DND-41 (cell line): Measurements from ENCODE around the gene ADGRG6.

ENCODE experiments used
- ATAC-seq: fragments of 200-7000 bp; cut with Tn5 transposase; 3 replicates; pipeline ENCODE4 v1.9.1; 2021; ENCODE audit warnings: low read depth; ENCODE audit not compliant: insufficient read depth
- DNase-seq: peaks from one replicate; pipeline ENCODE4 v3.0.0-alpha.2; 2020
- H2AFZ ChIP-seq: 2 replicates; pipeline ENCODE4 v1.6.0; 2012; ENCODE audit warnings: low read depth, low read length
- H3K27ac ChIP-seq: 2 replicates; pipeline ENCODE4 v1.5.1; 2012; ENCODE audit warnings: low read length, inconsistent platforms
- H3K27me3 ChIP-seq: fragments of 200-600 bp; sonication (generic); 2 replicates; pipeline ENCODE4 v1.6.0; 2012; ENCODE audit warnings: low read length, mild to moderate bottlenecking, inconsistent platforms; ENCODE audit not compliant: insufficient read depth, poor library complexity
- H3K36me3 ChIP-seq: 2 replicates; pipeline ENCODE4 v1.5.1; 2012; ENCODE audit warnings: low read length, inconsistent platforms; ENCODE audit not compliant: insufficient read depth
- H3K4me1 ChIP-seq: 2 replicates; pipeline ENCODE4 v1.5.1; 2012; ENCODE audit warnings: mild to moderate bottlenecking, low read length; ENCODE audit not compliant: insufficient read depth
- H3K4me2 ChIP-seq: 2 replicates; pipeline ENCODE4 v1.6.0; 2012; ENCODE audit warnings: mild to moderate bottlenecking, moderate library complexity, low read length, inconsistent platforms; ENCODE audit not compliant: insufficient read depth
- H3K4me3 ChIP-seq, 2 experiments: fragments of 200-600 bp in 1 of 2; shearing (Covaris generic) in 1 of 2; 2 replicates each; pipeline ENCODE4 v1.5.1; 2012 to 2016; ENCODE audit warnings: inconsistent platforms in 2 of 2, low read length in 2 of 2, mild to moderate bottlenecking in 2 of 2, low read depth in 1 of 2, moderate library complexity in 1 of 2
- H3K79me2 ChIP-seq: 2 replicates; pipeline ENCODE4 v1.6.0; 2012; ENCODE audit warnings: low read length, inconsistent platforms; ENCODE audit not compliant: insufficient read depth
- H3K9ac ChIP-seq: 2 replicates; pipeline ENCODE4 v1.6.0; 2012; ENCODE audit warnings: low read depth, mild to moderate bottlenecking, inconsistent platforms, low read length, moderate library complexity
- H3K9me3 ChIP-seq: 2 replicates; pipeline ENCODE4 v1.5.1; 2012; ENCODE audit warnings: low read length, moderate library complexity, mild to moderate bottlenecking, inconsistent platforms; ENCODE audit not compliant: insufficient read depth, severe bottlenecking
- H4K20me1 ChIP-seq: 2 replicates; pipeline ENCODE4 v1.6.0; 2012; ENCODE audit warnings: low read length; ENCODE audit not compliant: insufficient read depth
- EZH2 ChIP-seq: IDR thresholded peaks from 3 replicates; pipeline ENCODE4 v1.6.1; 2012; ENCODE audit warnings: borderline replicate concordance, low read depth, mild to moderate bottlenecking, moderate library complexity, low read length, inconsistent platforms; ENCODE audit not compliant: severe bottlenecking
- TF ChIP-seq, protein P1 (sequence below): IDR thresholded peaks from 2 replicates; pipeline ENCODE4 v1.5.1; 2012; ENCODE audit warnings: borderline replicate concordance, low read length, moderate library complexity, mild to moderate bottlenecking; ENCODE audit not compliant: poor library complexity, severe bottlenecking; ENCODE audit errors: extremely low read depth

The ADGRG6 gene

DNA sequence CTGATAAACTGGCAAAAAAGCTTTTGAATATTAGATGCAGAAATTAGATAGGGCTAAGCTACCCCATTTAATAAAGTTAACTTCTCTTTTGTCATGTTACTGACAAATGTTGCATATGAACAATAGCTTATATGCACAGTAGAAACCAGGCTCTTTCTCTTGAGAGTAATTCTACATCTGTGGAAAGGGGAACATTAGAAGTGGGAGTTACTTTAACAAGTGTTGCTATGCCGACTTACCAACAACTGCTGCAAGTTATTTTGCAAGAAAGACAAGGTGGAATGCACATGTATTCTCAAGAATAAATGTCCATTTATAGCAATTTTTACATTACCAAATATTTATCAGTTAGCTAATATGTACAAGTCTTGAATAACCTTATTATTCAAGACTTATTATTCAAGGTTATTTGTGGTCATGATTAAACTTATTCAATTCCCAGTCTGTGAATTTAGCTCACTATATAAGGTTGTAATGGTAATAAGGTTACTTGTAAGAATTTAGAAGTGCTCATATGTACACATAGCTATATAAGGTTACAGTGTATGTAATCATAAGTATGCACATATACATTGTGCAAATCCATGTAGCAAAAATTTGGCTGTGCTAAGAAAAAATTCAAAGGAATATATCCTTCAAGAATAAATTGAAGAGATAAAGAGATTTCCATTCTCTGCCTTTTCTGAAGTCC, 38.3 kb downstream of the ADGRG6 start:
- no peak overlapping the region for H2AFZ ChIP-seq
- no peaks in the 10 kb centered on the region for H3K4me1 ChIP-seq
- no peak for ATAC-seq
- no peaks in the 10 kb centered on the region for H3K27me3 ChIP-seq
- no peak for TF ChIP-seq EZH2
- TF ChIP-seq, protein P1, sequence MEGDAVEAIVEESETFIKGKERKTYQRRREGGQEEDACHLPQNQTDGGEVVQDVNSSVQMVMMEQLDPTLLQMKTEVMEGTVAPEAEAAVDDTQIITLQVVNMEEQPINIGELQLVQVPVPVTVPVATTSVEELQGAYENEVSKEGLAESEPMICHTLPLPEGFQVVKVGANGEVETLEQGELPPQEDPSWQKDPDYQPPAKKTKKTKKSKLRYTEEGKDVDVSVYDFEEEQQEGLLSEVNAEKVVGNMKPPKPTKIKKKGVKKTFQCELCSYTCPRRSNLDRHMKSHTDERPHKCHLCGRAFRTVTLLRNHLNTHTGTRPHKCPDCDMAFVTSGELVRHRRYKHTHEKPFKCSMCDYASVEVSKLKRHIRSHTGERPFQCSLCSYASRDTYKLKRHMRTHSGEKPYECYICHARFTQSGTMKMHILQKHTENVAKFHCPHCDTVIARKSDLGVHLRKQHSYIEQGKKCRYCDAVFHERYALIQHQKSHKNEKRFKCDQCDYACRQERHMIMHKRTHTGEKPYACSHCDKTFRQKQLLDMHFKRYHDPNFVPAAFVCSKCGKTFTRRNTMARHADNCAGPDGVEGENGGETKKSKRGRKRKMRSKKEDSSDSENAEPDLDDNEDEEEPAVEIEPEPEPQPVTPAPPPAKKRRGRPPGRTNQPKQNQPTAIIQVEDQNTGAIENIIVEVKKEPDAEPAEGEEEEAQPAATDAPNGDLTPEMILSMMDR, result no peak
- DNase-seq, result no peak
- no peaks in the 10 kb centered on the region for H3K9me3 ChIP-seq
- H3K36me3 ChIP-seq, result no peaks in the 10 kb centered on the region
- H3K4me2 ChIP-seq, result no peak overlapping the region
- no peaks in the 10 kb centered on the region for H4K20me1 ChIP-seq
- no peaks in the 10 kb centered on the region for H3K79me2 ChIP-seq
- no peak overlapping the region for H3K9ac ChIP-seq
- no peak overlapping the region for H3K27ac ChIP-seq
- H3K4me3 ChIP-seq, result no peak overlapping the region

- Histone ChIP-seq H2AFZ (no peak overlapping the region), H3K4me3 (no peak overlapping the region), H3K27ac (no peak overlapping the region), H3K4me2 (no peak overlapping the region), H4K20me1 (no peaks in the 10 kb centered on the region), H3K4me1 (no peaks in the 10 kb centered on the region), H3K9me3 (no peaks in the 10 kb centered on the region), H3K9ac (no peak overlapping the region), H3K79me2 (no peaks in the 10 kb centered on the region), H3K27me3 (no peaks in the 10 kb centered on the region), H3K36me3 (no peaks in the 10 kb centered on the region)
- TF ChIP-seq, protein P1, result no peak
- TF ChIP-seq EZH2, result no peak
- DNase-seq, result no peak
- ATAC-seq, result no peak
Observed at GRCh38 chr6:142341855-142342330, 40.1 kb downstream of the ADGRG6 start.

- Histone ChIP-seq H3K4me1 (no peaks in the 10 kb centered on the region), H3K27me3 (no peaks in the 10 kb centered on the region), H3K9me3 (no peaks in the 10 kb centered on the region), H3K79me2 (no peaks in the 10 kb centered on the region), H3K4me2 (no peak overlapping the region), H3K4me3 (no peak overlapping the region), H3K27ac (no peak overlapping the region), H4K20me1 (no peaks in the 10 kb centered on the region), H2AFZ (no peak overlapping the region), H3K36me3 (no peaks in the 10 kb centered on the region), H3K9ac (no peak overlapping the region)
- TF ChIP-seq EZH2, result no peak
- TF ChIP-seq, protein P1, result no peak
- no peak for ATAC-seq
- DNase-seq, result no peak
Observed at GRCh38 chr6:142342986-142343385, 41.2 kb downstream of the ADGRG6 start.
